GM23338 (cell line): ENCODE data around the gene KSR2.

Source experiments
- JUNB ChIP-seq: IDR thresholded peaks from one replicate; pipeline ENCODE4 v1.6.1; 2016; ENCODE audit warnings: antibody characterized with exemption; ENCODE audit not compliant: unreplicated experiment
- POLR2AphosphoS5 ChIP-seq: IDR thresholded peaks from 2 replicates; pipeline ENCODE4 v1.6.1; 2016; ENCODE audit warnings: antibody characterized with exemption, low read depth
- TF ChIP-seq, protein P1 (sequence below), 2 experiments: fragments of 200-600 bp in 1 of 2; sonication (generic) in 1 of 2; conservative IDR thresholded peaks; 2 replicates each; pipeline versions ENCODE4 v1.5.1 to v1.6.1; 2016 to 2017; ENCODE audit warnings: antibody characterized with exemption in 2 of 2, low read depth in 2 of 2, mild to moderate bottlenecking in 2 of 2, moderate library complexity in 1 of 2

DNA sequence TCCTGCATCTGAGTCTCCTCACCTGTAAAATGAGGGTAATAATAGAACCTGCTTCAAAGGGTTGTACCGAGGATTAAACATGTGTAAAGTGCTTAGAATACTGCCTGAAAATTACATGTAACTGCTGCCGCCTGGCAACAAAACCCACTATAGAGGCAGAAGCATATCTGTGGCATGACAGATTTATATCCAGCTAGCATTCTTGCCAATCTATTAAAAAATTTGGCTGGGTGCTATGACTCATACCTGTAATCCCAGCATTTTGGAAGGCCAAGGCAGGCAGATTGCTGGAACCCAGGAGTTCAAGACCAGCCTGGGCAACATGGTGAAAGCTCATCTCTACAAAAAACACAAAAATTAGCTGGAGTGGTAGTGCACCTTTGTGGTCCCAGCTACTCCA, 16.4 kb upstream of the KSR2 start:
- TF ChIP-seq, protein P1, sequence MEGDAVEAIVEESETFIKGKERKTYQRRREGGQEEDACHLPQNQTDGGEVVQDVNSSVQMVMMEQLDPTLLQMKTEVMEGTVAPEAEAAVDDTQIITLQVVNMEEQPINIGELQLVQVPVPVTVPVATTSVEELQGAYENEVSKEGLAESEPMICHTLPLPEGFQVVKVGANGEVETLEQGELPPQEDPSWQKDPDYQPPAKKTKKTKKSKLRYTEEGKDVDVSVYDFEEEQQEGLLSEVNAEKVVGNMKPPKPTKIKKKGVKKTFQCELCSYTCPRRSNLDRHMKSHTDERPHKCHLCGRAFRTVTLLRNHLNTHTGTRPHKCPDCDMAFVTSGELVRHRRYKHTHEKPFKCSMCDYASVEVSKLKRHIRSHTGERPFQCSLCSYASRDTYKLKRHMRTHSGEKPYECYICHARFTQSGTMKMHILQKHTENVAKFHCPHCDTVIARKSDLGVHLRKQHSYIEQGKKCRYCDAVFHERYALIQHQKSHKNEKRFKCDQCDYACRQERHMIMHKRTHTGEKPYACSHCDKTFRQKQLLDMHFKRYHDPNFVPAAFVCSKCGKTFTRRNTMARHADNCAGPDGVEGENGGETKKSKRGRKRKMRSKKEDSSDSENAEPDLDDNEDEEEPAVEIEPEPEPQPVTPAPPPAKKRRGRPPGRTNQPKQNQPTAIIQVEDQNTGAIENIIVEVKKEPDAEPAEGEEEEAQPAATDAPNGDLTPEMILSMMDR (conservative IDR thresholded peaks at IDR 0.05; ENCODE audit: low read depth in 2 of 2): no peak
- TF ChIP-seq JUNB: no peak
- TF ChIP-seq POLR2AphosphoS5: no peak
